Osteoblast (primary cell): ENCODE results near the gene XIRP2. TPM values are rescaled to one million over a fixed set of nuclear protein-coding genes. Genes with fewer than 3 reads are reported as not detected.

ENCODE experiments used
- DNase-seq: peaks from one replicate; pipeline ENCODE4 v3.0.0; 2011; ENCODE audit warnings: low spot score, mixed read lengths; ENCODE audit not compliant: insufficient read length; ENCODE audit errors: missing footprints
- H2AFZ ChIP-seq: 2 replicates; pipeline ENCODE4 v1.6.0; 2011; ENCODE audit warnings: mild to moderate bottlenecking, low read length
- H3K27ac ChIP-seq: 2 replicates; pipeline ENCODE4 v1.5.1; 2011; ENCODE audit warnings: mild to moderate bottlenecking, low read depth, low read length, moderate library complexity
- H3K27me3 ChIP-seq: 2 replicates; pipeline ENCODE4 v1.6.0; 2012; ENCODE audit warnings: mild to moderate bottlenecking, control low read depth, inconsistent platforms, low read length, moderate library complexity; ENCODE audit not compliant: insufficient read depth
- H3K36me3 ChIP-seq: 2 replicates; pipeline ENCODE4 v1.5.1; 2011; ENCODE audit warnings: mild to moderate bottlenecking, low read length, control low read depth, moderate library complexity; ENCODE audit not compliant: insufficient read depth
- H3K4me1 ChIP-seq: 2 replicates; pipeline ENCODE4 v1.5.1; 2011; ENCODE audit warnings: mild to moderate bottlenecking, low read length, control low read depth, moderate library complexity; ENCODE audit not compliant: insufficient read depth
- H3K4me2 ChIP-seq: 2 replicates; pipeline ENCODE4 v1.6.0; 2011; ENCODE audit warnings: mild to moderate bottlenecking, low read length; ENCODE audit not compliant: insufficient read depth
- H3K4me3 ChIP-seq: fragments of 200-600 bp; sonication (generic); 3 replicates; pipeline ENCODE4 v1.5.1; 2012; ENCODE audit warnings: mild to moderate bottlenecking, low read length, inconsistent platforms; ENCODE audit not compliant: insufficient read depth
- H3K79me2 ChIP-seq: 2 replicates; pipeline ENCODE4 v1.6.0; 2012; ENCODE audit warnings: mild to moderate bottlenecking, low read length, control low read depth, inconsistent platforms; ENCODE audit not compliant: insufficient read depth
- H3K9me3 ChIP-seq: 2 replicates; pipeline ENCODE4 v1.5.1; 2011; ENCODE audit warnings: low read depth, low read length, control low read depth
- H4K20me1 ChIP-seq: 2 replicates; pipeline ENCODE4 v1.6.0; 2012; ENCODE audit warnings: mild to moderate bottlenecking, low read length, control low read depth; ENCODE audit not compliant: insufficient read depth
- total RNA-seq: library from RNA; depleted of rRNA; stranded (reverse); fragments of >200 nt; gene quantifications from 2 replicates; pipeline ENCODE4 v1.2.3, GENCODE V29; 2012
- TF ChIP-seq, protein P1 (sequence below): IDR thresholded peaks from 2 replicates; pipeline ENCODE4 v1.5.1; 2011; ENCODE audit warnings: mild to moderate bottlenecking, low read depth, low read length, moderate library complexity; ENCODE audit errors: extremely low read depth

Gene XIRP2, protein sequence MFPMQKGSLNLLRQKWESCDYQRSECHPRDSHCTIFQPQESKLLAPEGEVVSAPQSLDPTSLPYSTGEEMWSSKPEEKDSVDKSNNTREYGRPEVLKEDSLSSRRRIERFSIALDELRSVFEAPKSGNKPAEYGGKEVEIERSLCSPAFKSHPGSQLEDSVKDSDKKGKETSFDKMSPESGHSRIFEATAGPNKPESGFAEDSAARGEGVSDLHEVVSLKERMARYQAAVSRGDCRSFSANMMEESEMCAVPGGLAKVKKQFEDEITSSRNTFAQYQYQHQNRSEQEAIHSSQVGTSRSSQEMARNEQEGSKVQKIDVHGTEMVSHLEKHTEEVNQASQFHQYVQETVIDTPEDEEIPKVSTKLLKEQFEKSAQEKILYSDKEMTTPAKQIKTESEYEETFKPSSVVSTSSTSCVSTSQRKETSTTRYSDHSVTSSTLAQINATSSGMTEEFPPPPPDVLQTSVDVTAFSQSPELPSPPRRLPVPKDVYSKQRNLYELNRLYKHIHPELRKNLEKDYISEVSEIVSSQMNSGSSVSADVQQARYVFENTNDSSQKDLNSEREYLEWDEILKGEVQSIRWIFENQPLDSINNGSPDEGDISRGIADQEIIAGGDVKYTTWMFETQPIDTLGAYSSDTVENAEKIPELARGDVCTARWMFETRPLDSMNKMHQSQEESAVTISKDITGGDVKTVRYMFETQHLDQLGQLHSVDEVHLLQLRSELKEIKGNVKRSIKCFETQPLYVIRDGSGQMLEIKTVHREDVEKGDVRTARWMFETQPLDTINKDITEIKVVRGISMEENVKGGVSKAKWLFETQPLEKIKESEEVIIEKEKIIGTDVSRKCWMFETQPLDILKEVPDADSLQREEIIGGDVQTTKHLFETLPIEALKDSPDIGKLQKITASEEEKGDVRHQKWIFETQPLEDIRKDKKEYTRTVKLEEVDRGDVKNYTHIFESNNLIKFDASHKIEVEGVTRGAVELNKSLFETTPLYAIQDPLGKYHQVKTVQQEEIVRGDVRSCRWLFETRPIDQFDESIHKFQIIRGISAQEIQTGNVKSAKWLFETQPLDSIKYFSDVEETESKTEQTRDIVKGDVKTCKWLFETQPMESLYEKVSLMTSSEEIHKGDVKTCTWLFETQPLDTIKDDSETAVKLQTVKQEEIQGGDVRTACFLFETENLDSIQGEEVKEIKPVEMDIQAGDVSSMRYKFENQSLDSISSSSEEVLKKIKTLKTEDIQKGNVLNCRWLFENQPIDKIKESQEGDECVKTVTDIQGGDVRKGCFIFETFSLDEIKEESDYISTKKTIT (N-terminal part only)
- not detected in 2 replicates for total RNA-seq

DNA sequence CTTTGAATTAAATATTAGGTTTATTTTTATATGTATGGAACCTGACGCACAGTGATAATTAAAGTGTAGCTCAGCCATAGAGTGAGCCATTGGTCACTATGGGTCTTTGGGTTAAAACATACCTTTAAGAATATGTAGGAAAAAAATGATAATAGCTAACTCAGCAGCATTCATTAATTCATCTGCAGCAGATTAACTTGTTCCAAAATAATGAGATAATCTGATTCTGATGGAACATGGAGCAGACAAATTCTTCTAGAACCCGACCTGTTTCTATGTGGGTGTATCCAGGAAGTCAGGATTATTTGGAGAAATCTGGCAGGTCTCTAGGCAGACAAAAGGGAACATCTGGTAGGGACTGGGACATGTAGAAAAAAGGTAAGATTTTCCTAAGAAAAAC lies at the start of gene XIRP2:
TSS of gene XIRP2 (plus strand) at position 301 of the 400 bp plus-strand sequence. CDS start 15,003 bp downstream, outside the sequence.
- Histone ChIP-seq H3K4me3 (no peak within 1 kb of the TSS), H3K79me2 (no peaks in the 10 kb centered on the region), H3K9me3 (no peaks in the 10 kb centered on the region), H3K4me2 (no peak within 1 kb of the TSS), H2AFZ (no peak within 1 kb of the TSS), H3K36me3 (no peaks in the 10 kb centered on the region), H3K27me3 (no peaks in the 10 kb centered on the region), H3K4me1 (no peaks in the 10 kb centered on the region), H4K20me1 (no peaks in the 10 kb centered on the region), H3K27ac (no peak within 1 kb of the TSS)
- no peak for DNase-seq
- TF ChIP-seq, protein P1, sequence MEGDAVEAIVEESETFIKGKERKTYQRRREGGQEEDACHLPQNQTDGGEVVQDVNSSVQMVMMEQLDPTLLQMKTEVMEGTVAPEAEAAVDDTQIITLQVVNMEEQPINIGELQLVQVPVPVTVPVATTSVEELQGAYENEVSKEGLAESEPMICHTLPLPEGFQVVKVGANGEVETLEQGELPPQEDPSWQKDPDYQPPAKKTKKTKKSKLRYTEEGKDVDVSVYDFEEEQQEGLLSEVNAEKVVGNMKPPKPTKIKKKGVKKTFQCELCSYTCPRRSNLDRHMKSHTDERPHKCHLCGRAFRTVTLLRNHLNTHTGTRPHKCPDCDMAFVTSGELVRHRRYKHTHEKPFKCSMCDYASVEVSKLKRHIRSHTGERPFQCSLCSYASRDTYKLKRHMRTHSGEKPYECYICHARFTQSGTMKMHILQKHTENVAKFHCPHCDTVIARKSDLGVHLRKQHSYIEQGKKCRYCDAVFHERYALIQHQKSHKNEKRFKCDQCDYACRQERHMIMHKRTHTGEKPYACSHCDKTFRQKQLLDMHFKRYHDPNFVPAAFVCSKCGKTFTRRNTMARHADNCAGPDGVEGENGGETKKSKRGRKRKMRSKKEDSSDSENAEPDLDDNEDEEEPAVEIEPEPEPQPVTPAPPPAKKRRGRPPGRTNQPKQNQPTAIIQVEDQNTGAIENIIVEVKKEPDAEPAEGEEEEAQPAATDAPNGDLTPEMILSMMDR = no peak

DNA sequence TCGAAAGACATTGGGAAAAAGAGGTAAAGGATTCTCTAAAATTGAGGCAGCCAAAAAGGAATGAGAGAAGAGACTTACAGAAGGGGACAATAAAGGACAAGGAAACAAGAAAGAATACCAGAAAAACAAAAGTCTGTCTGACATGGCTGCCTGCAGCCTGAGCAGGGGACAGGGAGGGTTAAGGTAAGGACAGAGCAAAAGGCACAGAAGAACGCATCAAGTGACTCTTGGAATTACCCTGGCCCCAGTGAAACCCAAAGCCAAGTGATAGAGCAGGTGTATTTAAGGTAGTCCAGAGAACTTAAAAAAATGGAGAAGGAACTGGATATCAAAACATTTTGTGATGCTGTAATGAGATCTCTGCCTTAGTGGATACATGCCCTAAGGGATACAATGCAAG lies 47.1 kb upstream of the XIRP2 start:
- no peaks in the 10 kb centered on the region for H3K9me3 ChIP-seq

DNA sequence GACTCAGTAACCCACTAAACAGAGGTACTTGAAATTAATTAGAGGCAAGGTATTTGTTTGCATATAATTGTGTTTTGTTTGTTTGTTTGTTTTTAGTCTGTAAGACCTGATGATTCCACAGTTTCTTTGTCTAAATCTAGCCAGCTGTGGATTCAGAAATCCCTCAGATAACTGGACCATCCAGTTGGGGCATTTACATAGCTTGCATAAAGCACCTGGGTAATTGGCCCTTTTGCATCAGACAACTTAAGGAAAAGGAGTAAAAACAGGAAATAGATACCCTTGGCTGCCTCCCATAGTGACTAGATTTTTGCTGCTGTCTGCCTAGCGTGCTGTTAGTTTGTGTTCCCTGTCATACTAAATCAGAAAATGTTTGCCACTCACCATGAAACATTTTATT lies 46.6 kb upstream of the XIRP2 start:
- H3K36me3 ChIP-seq = no peaks in the 10 kb centered on the region
- H3K79me2 ChIP-seq = no peaks in the 10 kb centered on the region
- no peak overlapping the region for H3K4me3 ChIP-seq
- H3K27me3 ChIP-seq = no peaks in the 10 kb centered on the region
- no peaks in the 10 kb centered on the region for H4K20me1 ChIP-seq
- no peak overlapping the region for H3K27ac ChIP-seq
- no peak for DNase-seq
- H3K9me3 ChIP-seq = no peaks in the 10 kb centered on the region
- H3K4me1 ChIP-seq = no peaks in the 10 kb centered on the region
- no peak overlapping the region for H2AFZ ChIP-seq
- H3K4me2 ChIP-seq = no peak overlapping the region
- TF ChIP-seq, protein P1 = no peak

More for the DNA sequence above, 47.1 kb upstream of the XIRP2 start:
- no peak overlapping the region for H3K4me3 ChIP-seq
- no peak for DNase-seq
- H3K79me2 ChIP-seq = no peaks in the 10 kb centered on the region
- no peaks in the 10 kb centered on the region for H3K4me1 ChIP-seq
- H3K4me2 ChIP-seq = no peak overlapping the region
- no peak overlapping the region for H3K27ac ChIP-seq
- TF ChIP-seq, protein P1 = no peak
- no peaks in the 10 kb centered on the region for H4K20me1 ChIP-seq
- H2AFZ ChIP-seq = no peak overlapping the region
- H3K36me3 ChIP-seq = no peaks in the 10 kb centered on the region
- no peaks in the 10 kb centered on the region for H3K27me3 ChIP-seq
